Tibial nerve (tissue), 4 donors: ENCODE measurements around the gene NXPH4.

Experiments
- CTCF ChIP-seq, 5 experiments: fragments of 200-600 bp in 3 of 5; fragments of 450-650 bp in 2 of 5; sonication (generic) in 3 of 5; IDR thresholded peaks; one replicate each; pipeline ENCODE4 v1.5.1; 2016 to 2019; ENCODE audit warnings: antibody characterized with exemption in 5 of 5, mild to moderate bottlenecking in 3 of 5, moderate library complexity in 2 of 5
- EP300 ChIP-seq, 2 donors: sonication (generic); formaldehyde crosslinking; IDR thresholded peaks; one replicate each; pipeline ENCODE4 v1.6.1; 2017; ENCODE audit warnings: antibody characterized with exemption in 2 of 2, mild to moderate bottlenecking in 1 of 2

GRCh38 chr12:57270966-57271470 lies 54.4 kb downstream of the NXPH4 start:
- TF ChIP-seq EP300 (IDR thresholded peaks at IDR 0.05) (no peak), CTCF (IDR thresholded peaks at IDR 0.05) (no peak)
